ENCODE measurements around the gene PHKG2. TPM values are rescaled to one million over a fixed set of nuclear protein-coding genes. Genes with fewer than 3 reads are reported as not detected.

Gene PHKG2
- total RNA-seq, 4 donors from 2014 or later, result 38.9 to 94.1 (median 57.7) TPM

DNA sequence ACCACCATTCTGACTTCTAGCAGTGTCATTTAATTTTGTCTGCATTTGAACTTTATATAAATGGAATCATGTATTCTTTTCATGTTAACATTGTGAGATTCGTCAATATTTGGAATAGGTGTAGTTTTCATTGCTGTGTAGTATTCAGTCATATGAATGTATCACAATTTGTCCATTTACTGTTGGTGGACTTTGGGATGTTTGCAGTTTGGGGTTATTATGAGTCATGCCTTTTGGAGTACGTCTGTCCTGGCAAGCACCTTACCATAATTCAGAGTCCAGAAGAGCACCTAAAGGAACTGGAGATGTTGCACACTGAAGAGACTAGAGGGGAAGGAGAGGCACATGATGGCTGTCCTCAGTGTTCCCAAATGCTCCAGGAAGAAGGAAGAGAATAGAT is 3.1 kb upstream of the PHKG2 start:
- Histone ChIP-seq H3K36me3 (peaks cover 0 to 16% (median 0%) of the 10 kb centered on the region in 3 donors), H3K4me1 (peaks cover 0 to 45% (median 4%) of the 10 kb centered on the region in 4 donors), H3K4me3 (no peak overlapping the region), H3K9me3 (no peaks in the 10 kb centered on the region), H3K27me3 (no peaks in the 10 kb centered on the region), H3K27ac (peak overlapping the region in 1 of 4 donors; percentile 49)
- no peak for DNase-seq
- no peak for TF ChIP-seq POLR2A (IDR thresholded peaks at IDR 0.05)
- no peak for TF ChIP-seq CTCF (IDR thresholded peaks at IDR 0.05)

DNA sequence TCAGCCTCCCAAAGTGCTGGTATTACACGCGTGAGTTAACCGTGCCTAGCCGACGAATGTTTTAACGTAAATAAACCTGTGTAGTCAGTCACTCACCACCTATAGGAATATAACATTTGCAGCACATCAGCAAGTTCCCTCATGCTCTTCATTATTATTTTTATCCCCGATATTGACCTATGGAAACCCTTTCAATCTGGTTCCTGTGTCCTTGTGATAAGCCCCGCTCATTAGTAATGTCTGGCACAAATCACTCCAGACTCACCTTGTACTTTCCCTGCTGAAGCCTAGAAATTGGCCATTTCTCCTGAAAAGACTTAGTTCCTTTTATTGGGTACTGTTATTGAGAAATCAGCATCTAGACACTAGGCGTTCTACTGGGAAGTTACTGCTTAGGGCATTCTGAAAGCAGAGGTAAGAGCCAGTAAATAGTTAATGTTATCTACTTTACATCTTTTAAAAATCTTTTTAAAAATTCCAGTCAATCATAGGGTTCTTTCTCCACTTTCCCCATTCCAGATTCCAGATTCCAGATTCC is 1.5 kb upstream of the PHKG2 start:
- Histone ChIP-seq H3K4me3 (no peak overlapping the region), H3K27ac (peak overlapping the region in 2 of 4 donors; percentile 78 to 82), H3K36me3 (peaks cover 0 to 27% (median 0%) of the 10 kb centered on the region in 3 donors), H3K27me3 (no peaks in the 10 kb centered on the region), H3K4me1 (peaks cover 0 to 28% (median 2%) of the 10 kb centered on the region in 4 donors), H3K9me3 (no peaks in the 10 kb centered on the region)
- no peak for TF ChIP-seq POLR2A (IDR thresholded peaks at IDR 0.05)
- no peak for TF ChIP-seq CTCF (IDR thresholded peaks at IDR 0.05)
- no peak for DNase-seq

GRCh38 chr16:30747331-30747730 is 894 bp upstream of the PHKG2 start:
- H3K36me3 ChIP-seq, result peaks cover 0 to 33% (median 0%) of the 10 kb centered on the region in 3 donors
- no peak for DNase-seq
- H3K4me1 ChIP-seq, result peaks cover 0 to 22% (median 2%) of the 10 kb centered on the region in 4 donors
- H3K4me3 ChIP-seq, result peak overlapping the region in 3 of 4 donors; percentile 73 to 98 (median 81)
- peak overlapping the region; percentile 78 to 82 (median 81) for H3K27ac ChIP-seq
- no peaks in the 10 kb centered on the region for H3K9me3 ChIP-seq
- TF ChIP-seq POLR2A (IDR thresholded peaks at IDR 0.05) (no peak), CTCF (IDR thresholded peaks at IDR 0.05) (no peak)
- H3K27me3 ChIP-seq, result no peaks in the 10 kb centered on the region

DNA sequence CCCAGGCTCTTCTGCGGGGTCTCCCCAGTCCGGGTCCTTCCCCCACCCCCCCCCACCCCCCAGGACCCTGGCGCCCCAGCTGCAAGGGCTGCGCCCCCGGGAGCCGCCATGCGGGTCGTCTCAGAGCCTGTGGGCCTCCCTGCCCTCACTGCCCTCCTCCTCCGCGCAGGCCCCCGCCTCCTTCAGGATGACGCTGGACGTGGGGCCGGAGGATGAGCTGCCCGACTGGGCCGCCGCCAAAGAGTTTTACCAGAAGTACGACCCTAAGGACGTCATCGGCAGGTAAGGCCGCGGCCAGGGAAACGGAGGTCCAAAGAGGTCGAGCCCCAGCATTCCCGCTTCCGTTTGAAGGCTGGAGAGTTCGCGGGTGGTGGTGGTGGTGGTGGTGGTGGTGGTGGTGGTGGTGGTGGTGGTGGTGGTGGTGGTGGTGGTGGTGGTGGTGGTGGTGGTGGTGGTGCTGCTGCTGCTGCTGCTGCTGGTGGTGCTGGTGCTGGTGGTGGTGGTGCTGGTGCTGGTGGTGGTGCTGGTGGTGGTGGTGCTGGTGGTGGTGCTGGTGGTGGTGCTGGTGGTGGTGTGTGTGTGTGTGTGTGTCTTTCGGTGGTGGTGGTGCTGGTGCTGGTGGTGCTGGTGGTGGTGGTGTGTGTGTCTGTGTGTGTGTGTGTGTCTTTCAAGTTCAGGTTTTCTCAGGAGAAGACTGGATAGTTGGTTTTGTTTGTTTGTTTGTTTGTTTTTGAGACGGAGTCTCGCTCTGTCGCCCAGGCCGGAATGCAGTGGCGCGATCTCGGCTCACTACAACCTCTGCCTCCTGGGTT is 615 bp downstream of the PHKG2 start:
- Histone ChIP-seq H3K36me3 (peaks cover 0 to 43% (median 0%) of the 10 kb centered on the region in 3 donors), H3K27ac (peak overlapping the region; percentile 81 to 84 (median 82)), H3K4me3 (peak overlapping the region; percentile 73 to 98 (median 84)), H3K4me1 (peaks cover 0 to 22% (median 2%) of the 10 kb centered on the region in 4 donors), H3K9me3 (no peaks in the 10 kb centered on the region), H3K27me3 (no peaks in the 10 kb centered on the region)
- peak; percentile 25 to 69 (median 56) for DNase-seq
- TF ChIP-seq POLR2A (IDR thresholded peaks at IDR 0.05), result no peak
- TF ChIP-seq CTCF (IDR thresholded peaks at IDR 0.05), result no peak

GRCh38 chr16:30750201-30750600 is 2.0 kb downstream of the PHKG2 start:
- H3K36me3 ChIP-seq, result peaks cover 0 to 43% (median 0%) of the 10 kb centered on the region in 3 donors
- peaks cover 0 to 22% (median 2%) of the 10 kb centered on the region in 4 donors for H3K4me1 ChIP-seq
- H3K27ac ChIP-seq, result no peak overlapping the region
- H3K9me3 ChIP-seq, result no peaks in the 10 kb centered on the region
- no peak for TF ChIP-seq CTCF (IDR thresholded peaks at IDR 0.05)
- TF ChIP-seq POLR2A (IDR thresholded peaks at IDR 0.05), result no peak
- H3K27me3 ChIP-seq, result no peaks in the 10 kb centered on the region
- H3K4me3 ChIP-seq, result no peak overlapping the region
- DNase-seq, result no peak

All from Peyer's patch (tissue), 4 donors.